Hindlimb muscle (tissue), 1 donor: ENCODE data around the gene CITED2. TPM values are rescaled to one million over a fixed set of nuclear protein-coding genes. Genes with fewer than 3 reads are reported as not detected.

Experiments used
- DNase-seq: peaks from one replicate; pipeline ENCODE4 v3.0.0-alpha.2; 2013
- polyA plus RNA-seq: library from polyadenylated mRNA; unstranded; fragments of 120-200 nt; gene quantifications from one replicate; pipeline ENCODE4 v1.2.1, GENCODE V29; 2013; ENCODE audit not compliant: insufficient read length

CITED2 gene
- polyA plus RNA-seq, 1 donor: 93.0 TPM

- no peak for DNase-seq
Observed at GRCh38 chr6:139329224-139329623, 45.2 kb downstream of the CITED2 start.

DNA sequence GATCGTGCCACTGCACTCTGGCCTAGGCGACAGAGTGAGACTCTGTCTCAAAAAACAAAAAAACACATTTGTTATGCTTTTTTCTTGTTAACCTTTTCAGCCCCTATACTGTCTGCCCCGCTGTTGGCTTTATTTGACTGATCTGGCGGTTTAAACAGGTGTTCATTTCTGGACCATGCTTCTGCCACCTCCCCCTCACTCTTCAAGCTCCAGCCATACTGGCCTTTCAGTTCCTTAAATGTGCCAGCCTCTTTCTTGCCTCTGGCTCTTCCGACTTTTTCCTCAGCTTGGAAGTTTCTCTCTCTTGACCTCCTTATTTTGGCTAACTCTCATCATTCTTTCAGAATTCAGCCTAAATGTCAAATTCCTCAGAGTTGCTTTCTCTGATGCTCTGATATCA lies 47.4 kb downstream of the CITED2 start:
- no peak for DNase-seq

DNA sequence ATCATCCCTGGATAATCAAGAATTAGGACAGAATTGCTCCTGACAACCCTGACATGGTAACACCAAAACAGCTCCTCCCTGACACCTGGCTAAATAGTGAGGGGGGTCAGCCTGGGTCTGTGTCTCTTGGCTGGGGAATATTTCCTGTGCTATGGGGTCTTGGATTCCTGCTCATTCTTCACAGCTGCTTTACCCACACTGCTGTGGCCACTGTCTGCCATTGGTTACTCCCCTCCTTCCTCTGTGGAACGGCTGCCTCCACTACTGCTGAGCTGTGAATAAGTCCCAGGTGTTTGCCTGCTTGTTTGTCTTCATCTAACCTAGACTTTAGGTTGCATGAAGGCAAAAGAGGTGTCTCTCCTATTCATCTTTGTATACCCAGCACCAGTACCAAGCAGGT lies 48.8 kb downstream of the CITED2 start:
- no peak for DNase-seq

GRCh38 chr6:139325125-139325524 lies 49.3 kb downstream of the CITED2 start:
- DNase-seq: no peak

DNA sequence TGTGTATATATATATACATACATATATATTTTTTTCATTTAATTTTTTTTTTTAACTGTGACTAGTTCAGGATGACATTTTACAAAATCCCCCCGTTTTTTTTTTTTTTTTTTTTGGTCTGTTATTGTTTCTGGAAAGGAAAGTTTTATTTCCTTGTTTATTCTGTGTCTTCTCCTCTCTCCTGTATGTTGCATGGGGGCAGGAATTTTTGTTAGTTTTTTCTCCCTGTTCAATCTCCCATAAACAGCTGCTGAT lies 50.2 kb downstream of the CITED2 start:
- no peak for DNase-seq

DNA sequence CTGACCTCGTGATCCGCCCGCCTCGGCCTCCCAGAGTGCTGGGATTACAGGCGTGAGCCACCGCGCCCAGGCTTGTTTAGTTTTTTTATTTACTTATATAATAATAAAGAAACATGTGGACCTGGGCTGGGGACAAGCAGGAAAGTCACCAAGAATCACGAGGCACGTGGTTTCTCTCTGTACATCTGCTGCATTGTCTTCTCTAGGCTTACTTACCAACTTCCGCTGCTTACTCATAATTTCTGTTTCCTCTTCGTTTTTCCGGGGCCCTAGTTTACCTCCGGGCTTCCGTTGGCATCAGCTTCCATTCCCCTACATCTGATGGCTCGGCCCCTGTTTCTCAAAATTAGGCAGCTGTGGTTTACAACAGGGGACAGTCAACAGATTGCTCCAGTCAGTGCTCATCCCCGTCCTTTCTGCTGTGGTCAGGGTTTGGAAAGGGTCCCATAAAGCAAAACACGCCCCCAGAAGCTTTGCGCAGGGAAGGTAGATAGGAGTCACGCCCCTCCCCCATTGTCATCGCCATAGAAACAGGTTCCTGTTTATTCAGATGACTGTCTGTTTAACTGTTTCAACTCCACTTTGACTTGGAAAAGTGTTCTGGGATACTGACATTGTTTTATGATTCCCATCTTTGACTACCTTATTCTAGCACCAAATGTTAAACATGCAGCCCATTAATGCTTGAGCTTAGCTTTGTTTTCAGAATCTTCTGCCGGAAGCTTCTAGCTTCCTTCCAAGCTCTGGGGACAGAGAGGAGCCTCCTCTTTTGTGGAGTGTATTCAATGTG lies 50.7 kb downstream of the CITED2 start:
- peak; percentile 84 for DNase-seq

Other genes with a start within 250 kb of the CITED2 start
- gene HECA, start 239.6 kb downstream of the CITED2 start, polyA plus RNA-seq: 18.2 TPM
- gene TXLNB, start 82.7 kb downstream of the CITED2 start, polyA plus RNA-seq: 128 TPM